Caki2 (cell line): ENCODE data around the gene TMEM31. TPM values are rescaled to one million over a fixed set of nuclear protein-coding genes. Genes with fewer than 3 reads are reported as not detected.

ENCODE experiments used
- DNase-seq: peaks from one replicate; pipeline ENCODE4 v3.0.0-alpha.2; 2015; ENCODE audit warnings: low read depth
- in situ Hi-C: cut with HindIII; loops from 2 replicates; pipeline ENCODE4 v1.10.0; 2016; ENCODE audit warnings: low sequenced_read_pairs, low pct_unique_long_range_greater_than_20kb, mixed read lengths
- total RNA-seq: library from RNA; depleted of rRNA; stranded (reverse); fragments of >200 nt; shearing (Covaris generic); gene quantifications from 2 replicates; pipeline ENCODE4 v1.2.3, GENCODE V29; 2014; ENCODE audit warnings: low replicate concordance; rRNA removed

TMEM31 gene, protein sequence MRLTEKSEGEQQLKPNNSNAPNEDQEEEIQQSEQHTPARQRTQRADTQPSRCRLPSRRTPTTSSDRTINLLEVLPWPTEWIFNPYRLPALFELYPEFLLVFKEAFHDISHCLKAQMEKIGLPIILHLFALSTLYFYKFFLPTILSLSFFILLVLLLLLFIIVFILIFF
- total RNA-seq = not detected in 2 replicates

DNA sequence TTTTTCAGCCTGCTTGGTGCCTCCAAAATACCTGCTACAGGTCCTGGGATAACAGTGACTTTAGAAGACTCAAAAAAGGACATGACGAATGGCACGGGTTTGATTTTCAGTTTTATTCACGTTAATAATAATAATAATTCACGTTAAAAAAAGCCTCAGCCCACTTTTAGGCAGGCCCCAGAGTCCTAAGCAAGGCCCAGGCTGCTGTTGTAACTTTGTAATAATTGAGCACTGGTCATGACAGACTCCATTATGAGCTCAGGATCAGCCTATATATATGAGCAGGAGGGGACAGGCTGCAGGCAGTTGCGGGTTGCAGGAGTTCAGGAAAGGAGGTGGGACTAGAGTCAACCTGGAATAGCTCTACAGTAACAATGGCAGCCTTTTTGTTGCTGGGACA, at the start of gene TMEM31:
TSS of gene TMEM31 (plus strand) at position 301 of the 400 bp plus-strand sequence. CDS start 1,350 bp downstream, outside the sequence.
- DNase-seq = no peak
- in situ Hi-C loops = no loop called here

DNA sequence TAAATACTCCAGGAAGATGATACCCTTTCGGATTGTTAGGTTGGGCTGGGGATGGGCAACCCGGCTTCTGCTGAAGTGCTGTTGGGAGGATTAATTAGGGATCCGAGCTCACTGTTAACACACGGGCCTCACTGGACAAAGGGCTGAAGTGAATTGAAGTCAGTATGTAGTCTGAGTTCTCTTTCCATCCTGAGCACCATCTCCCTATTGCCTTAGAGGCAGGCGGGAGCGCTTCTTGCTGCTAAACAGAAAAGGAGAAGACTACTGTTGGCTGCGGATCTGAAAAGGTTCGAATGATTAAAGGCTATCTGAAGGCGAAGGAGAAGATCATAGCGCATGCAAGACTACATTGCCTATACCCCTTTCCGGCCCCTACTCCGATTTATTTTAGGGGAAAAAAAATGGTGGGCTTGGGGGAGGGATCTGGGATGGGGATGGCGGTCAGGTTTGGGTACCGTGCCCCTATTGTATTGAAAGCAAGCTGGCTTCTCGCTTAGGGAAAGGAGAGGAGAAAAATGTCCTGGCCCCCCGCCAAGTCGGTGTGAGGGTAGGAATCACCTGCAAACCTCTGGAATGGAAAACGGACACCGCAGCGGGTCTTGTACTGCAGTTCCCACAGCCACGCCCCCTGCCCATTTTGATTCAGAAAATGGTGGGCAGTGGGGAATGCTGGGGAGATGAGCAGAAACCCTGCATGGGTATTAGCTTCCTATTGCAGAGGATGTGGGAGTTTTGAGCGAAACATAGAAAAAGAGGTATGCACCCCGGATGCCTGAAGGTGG, 46.5 kb upstream of the TMEM31 start:
- in situ Hi-C loops = no loop called here
- DNase-seq = no peak

DNA sequence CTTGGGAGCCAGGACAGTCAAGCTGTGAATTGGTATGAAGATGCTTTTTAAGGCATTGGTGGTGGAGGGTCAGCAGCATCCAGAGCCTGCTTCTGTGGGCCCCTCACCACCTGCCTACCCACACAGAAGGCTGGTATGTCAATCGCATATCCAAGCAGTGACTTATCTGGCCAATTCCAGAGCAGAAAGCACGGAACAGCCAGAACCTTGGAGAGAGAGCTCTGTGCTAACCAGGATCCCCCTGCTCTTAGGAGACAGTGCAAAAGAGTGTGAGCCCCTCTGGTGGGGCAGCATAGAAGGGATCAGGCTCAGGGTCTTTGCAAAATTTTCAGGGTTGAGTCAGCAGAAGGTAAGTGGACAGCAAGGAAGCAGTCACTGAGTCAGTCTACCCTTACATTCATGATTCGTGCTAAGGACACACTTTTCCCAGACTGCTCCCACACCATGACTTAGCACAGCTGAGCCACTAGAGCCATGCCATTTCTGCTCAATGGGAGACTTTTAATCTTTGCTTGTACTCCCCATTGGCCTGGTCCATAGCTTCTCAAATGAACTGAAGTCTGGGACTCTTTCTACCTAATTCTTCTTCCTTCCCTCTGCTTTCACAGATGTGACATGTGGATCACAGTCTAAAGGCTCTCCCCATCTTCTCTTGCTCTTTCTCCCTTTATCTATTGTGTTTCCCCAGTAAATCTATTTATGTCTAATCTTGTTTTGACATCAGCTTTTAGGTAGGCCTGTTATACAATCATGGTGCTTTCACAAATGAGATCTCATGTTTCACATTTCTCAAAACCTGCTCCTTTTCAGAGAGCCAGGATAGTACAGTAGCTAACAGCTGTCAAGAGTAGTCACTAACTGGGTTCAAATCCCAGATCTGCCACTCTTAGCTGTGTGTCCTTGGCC, 44.3 kb upstream of the TMEM31 start:
- DNase-seq = no peak

DNA sequence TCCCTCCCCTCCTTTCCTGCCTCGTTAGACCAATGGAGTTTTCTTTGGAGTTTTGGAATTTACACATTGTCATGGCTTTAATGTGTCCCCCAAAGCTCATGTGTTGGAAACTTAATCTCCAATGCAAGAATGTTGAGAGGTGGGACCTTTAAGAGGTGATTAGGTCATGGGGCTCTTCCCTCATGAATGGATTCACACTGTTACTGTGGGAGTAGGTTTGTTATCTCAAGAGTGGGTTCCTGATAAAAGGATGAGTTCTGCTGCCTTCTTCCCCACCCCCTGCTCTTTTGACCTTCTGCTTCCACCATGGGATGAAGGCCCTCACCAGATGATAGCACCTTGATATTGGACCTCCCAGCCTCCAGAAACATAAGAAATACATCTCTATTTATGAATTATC, 41.0 kb upstream of the TMEM31 start:
- in situ Hi-C loops = no loop called here

More for the DNA sequence above, 44.3 kb upstream of the TMEM31 start:
- in situ Hi-C loops = no loop called here

DNA sequence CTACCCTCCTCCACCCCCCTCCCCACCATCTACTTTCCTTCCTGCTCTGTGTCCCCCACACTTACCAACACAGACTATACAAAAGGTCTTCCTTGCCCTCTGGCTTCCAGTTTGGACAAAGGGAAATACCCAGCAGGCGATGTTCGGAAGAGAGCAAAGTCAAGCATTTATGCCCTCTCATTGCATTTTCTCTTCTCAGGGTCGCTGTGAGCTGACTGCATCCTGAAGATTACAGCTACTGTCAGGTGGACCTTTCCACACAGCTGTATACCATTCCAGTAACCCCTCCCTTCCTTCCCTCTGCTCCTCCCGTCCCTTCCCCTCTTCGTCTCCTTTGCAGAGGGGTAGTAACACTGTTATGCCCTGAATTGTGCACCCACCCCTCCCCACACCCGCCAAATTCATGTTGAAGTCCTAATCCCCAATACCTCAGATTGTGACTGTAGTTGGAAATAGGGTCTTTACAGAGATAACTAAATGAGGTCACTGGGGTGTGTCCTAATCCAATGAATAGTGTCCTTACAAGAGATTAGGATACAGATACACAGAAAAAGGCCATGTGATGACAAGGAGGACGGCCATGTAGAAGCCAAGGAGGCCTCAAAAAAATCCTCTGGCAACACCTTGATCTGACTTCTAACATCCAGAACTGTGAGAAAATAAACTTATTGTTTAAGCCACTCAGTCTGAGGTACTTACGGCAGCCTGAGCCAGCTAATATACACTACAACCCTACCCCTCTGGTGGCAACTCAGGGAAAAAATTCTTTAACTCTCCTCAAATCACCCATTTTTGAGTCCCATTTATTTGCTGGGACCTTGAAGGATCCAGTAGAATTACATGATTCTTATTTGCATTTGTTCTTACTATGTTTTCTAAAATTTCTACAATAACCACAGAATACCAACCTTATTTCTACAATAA, 35.9 kb upstream of the TMEM31 start:
- DNase-seq = no peak
- in situ Hi-C loops = no loop called here

More for the DNA sequence above, 41.0 kb upstream of the TMEM31 start:
- no peak for DNase-seq

DNA sequence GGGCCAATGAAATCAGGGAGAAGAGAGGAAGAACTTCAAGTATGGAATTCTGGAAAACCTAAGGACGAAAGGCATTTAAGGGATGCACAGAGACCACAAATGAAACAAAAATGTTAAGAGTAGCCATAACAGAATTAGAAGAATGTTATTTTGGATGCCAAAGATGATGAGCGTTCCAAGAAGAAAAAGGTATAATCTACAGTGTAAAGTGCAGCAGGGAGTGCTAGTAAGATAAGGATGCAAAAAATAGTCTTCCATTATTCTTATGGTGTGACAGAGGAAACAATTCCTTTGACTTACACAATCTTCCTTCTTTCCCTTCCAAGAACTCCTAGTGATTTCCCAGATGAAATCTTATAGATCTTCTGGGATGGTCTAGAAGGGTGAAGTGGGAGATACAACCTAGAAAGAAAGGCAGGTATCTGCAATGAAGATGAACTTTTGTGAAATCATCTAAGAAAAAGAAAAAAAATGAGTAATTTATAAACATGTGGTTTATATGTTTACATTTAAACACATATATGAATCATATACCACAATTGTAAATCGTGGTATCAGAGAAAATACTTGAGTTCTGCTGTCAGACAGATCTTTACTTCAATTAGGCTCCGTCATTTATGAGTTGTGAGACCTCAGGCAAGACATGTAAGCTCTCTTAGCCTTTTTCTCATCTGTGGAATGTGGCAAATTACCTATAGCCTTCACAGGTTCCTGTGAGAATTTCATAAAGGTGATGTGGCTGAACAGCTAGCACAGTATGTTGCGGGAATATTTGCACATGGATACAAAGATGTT, 32.3 kb upstream of the TMEM31 start:
- DNase-seq = no peak
- in situ Hi-C loops = no loop called here

DNA sequence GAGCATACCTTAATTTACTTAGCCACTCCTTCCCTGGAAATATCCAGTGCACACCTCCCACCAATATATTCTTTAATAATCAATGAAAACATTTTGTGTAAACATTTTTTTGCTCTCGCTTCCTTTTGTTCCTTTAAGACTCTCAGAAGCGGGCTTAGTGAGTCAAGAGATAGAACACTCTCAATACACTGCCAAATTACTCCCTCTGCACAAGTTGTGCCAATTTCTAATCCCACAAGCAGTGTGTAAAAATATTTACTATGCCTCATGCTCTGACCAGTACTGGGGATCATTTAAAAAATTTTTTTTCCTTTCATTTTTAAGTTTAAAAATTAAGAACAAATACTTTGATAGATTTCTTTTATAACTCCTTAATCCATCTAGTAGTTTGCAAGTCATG, 29.3 kb upstream of the TMEM31 start:
- in situ Hi-C loops = no loop called here
- DNase-seq = no peak

DNA sequence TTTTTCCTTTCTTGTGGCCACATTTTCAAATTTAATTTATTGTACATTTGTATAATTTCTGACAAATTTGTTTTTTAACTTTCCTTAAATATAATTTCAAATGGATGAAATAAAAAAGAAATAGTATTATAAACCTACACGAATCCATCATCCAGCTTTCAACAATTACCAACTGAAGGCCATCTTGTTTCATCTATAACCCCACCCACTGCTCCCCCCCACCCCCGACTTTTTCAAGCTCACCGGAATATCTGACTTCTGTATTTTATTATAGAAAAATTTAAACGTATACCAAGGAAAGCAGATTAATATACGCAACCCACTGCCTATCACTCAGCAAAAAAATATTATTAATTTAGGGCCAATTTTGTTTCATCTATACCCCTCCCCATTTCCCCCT, 25.3 kb upstream of the TMEM31 start:
- no peak for DNase-seq
- in situ Hi-C loops = no loop called here

DNA sequence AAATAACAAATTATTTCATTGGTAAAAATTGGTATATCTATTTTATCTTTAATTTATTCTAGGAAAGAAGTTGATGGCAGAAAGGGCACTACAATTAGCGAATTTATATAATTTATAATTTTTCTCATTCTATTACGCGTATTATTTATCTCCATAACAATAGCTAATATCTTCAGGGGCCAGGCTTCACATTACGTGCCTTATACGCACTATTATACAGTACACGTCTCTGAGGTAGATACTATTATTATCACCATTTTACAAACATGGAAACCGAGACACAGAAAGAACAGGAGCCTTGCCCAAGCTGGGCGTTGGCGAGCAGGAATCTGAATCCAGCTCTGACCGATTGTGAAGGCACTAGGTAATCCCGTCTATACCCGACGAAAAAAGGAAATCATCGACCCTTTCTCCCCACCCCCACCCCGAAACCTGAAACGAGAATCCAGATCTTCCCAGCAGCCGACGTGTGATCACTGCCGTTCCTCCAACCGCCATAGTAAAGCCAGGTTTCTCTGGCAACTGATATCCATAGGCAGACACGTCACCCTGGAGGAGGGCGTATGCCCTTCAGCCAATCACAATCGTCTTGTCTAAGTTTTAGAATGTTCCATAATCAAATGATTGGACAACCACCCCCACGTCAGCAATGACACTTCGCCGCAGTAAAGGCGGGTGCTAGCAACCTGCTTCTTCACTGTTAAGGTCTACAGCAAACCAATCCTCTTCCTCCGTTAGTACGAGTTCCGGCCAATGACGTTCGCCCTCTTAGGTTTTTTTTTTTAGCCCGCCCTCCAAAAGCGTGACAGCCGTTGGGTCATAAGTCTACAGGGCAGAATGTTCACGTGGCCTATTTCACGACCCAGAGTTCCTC, 24.3 kb upstream of the TMEM31 start, which contains the start of gene MORF4L2:
TSS of gene MORF4L2 (minus strand) at position 501 of the 874 bp plus-strand sequence. CDS start 9,672 bp downstream, outside the sequence.
- in situ Hi-C loops = no loop called here
- DNase-seq = peak; percentile 99

DNA sequence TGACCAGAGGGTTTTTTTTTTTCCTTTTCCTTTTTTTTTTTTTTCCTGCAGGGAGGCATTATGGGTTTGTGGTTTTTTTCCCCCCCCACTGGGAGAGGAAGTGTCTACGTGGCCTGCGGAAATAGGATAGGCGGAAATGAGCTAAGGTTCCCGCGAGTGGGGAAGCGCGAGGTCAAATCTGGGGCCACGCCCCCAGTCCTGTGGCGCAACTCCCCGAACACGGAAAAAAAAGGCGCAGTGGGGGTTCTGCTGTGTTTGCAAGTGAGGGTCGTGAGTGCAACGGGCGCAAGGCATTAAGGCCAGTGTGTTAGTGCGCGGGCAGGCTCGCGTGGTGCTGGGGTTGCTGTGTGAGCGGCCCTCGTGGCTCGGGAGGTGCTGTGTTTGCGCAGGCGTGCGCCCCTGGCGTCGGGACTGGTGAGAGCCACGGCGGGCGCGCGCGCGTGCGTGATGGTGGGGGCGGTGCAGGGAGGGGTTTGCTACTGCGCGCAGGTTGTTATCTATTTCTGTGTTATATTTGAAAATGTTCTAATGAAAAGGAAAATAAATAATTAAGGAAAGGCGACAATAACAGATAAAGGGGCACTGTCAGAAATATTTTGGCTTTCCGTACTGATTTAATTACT, 23.5 kb upstream of the TMEM31 start:
- DNase-seq = no peak
- in situ Hi-C loops = no loop called here

DNA sequence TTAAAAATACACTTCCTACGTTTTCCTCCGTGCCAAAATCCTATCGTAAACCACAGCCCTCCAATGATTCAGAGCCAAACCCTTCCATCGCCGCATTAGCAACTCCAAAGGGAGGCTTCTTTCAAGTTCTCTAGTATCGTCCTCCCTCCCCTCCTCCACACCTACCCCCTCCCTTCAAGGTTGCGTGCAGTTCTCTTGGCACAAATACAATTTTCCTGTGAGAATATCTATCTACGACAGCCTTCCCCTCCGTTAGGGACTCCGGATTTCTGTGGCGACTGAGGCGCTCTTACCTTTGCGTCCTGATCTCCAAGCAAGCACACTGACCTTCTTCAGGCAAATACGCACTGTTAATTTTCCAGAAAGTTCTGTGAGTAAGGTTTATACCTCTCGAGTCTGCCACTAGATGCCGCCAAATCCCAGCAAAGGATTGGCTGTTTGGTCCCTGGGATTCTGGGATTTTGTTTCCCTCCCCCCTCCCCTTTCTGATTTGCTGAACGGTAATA, 23.0 kb upstream of the TMEM31 start:
- in situ Hi-C loops = no loop called here
- DNase-seq = peak; percentile 72

DNA sequence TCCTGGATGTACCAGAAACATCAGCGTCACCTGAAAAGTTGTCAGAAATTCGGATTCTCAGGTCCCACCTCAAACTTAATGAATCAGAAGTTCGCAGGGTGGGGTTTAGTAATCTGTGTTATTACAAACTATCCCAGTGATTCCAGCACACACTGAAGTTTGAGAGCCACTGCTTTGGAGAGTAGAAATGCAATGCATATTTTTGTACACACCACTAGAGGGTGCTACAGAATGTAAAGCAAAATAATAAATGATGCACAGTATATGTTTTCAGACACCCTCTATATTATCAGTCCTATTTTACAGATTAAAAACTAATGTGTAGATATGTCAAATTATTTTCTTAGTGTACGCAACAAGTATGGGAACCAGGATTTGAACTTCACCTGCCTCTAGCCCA, 21.8 kb upstream of the TMEM31 start:
- DNase-seq = peak; percentile 27
- in situ Hi-C loops = no loop called here

DNA sequence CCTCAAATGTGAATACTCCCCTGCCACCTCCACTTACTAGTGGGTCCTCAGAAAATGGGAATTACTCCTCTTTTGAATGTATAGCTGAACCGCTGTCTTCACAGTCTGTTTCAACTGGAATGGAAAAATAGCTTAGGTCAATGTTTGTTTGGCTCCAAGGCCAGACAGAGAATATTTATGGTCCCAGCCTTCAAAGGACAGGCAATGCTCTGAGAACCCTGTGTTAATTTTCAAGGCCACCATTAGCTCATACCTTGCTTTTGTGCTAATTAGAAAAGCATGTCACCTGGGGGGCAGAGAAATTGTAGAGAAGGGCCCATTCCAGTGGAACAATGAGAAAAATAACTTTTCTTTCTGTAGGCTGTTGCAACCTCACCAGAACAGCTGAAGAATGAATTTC, 19.6 kb upstream of the TMEM31 start:
- in situ Hi-C loops = no loop called here
- no peak for DNase-seq

DNA sequence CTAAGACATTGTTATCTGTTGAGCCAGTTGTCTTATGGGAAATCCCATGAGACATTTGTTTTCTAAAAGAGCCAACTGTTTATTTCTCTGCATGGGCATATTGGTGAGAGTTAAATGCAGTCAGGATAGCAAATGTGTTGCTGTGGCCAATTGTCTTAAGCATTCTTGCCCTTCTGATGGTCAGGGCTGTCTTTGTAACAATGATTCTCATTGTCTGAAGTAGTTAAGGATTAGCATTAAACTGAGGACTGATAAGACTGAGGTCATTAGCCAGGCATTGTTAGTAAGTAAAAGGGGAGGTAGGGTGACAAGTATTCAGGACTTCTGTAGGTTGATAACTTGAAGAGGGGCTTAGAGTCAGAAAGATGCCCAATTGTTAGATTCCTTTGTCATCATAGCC, 13.0 kb upstream of the TMEM31 start:
- in situ Hi-C loops = no loop called here
- DNase-seq = no peak

DNA sequence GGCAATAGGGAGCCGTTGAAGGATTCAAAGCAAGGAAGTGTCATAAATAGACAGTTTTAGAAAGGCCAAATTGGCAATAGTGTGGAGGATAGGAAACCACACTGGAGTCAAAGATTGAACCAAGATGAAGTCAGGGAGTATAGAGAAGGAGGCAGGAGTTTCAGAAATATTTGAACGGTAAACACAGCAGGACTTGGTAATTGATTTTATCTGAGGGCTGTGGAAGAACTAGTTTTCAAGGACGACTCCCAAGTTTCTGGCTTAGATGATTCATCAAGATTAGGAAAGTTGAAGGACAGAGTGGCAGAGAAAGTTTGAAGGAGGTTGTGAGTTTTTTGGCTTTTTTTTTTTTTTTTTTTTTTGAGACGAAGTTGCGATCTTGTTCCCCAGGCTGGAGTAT, 11.5 kb upstream of the TMEM31 start:
- in situ Hi-C loops = no loop called here
- DNase-seq = no peak

DNA sequence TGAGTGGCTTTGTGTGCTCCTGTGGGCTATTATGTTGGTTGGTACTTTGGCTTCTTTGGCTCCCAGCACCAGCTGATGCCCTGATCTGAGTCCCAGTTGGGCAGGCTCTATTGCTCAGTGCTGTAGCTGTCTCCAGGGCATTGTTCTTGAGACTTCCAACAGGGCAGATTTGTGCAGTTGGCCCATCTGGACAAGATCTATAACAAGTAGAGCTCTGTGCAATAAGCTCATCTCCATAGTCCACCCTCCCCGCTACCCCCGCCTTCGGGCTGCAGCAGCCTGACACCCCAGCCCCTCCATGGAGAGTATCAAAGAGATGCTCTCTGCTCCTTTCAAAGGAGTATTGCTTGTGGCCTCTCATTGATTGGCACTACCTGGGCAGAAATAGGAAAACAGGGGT, 5.8 kb upstream of the TMEM31 start:
- no peak for DNase-seq
- in situ Hi-C loops = no loop called here
